GM18511 (cell line): ENCODE measurements around the gene MED15.

Experiments used
- ATAC-seq: cut with Tn5 transposase; IDR thresholded peaks from one replicate; pipeline ENCODE4 v1.9.1; 2021; ENCODE audit warnings: mild to moderate bottlenecking, moderate library complexity; ENCODE audit not compliant: unreplicated experiment

MED15 gene

DNA sequence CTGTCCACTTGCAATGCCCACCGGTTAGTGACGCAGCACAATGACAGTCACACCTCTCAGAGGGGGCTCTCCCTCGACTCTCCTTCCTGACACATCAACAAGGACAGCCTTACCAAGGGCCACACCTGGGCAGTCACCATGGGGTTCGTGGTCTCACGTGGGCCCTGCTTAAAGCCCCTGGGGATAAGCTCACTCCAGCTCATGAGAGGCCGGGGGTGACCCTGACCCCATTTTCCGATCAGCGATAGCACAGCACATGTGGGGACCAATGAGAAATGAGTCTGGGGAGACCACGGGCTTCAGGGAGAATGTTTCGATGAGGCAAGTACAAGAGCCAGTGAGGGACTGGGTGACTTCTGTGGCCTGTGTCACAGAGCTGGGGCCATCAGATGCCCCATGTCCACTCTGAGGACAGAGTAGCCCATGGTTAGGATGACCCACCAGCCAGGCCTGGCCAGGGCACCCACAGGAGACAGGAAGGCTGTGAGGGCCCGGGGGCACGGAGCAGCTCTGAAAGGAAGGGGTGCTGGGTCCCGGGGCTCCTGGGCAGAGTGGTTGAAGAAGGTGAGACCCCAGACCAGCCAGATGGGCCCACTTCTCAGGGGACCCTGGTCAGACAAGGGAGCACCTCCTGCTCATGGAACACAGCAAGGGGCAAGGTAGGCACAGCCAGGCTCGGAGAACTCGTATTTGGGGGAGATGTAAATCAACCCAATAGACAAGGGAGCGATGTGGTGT is 128.8 kb downstream of the MED15 start:
- no peak for ATAC-seq

DNA sequence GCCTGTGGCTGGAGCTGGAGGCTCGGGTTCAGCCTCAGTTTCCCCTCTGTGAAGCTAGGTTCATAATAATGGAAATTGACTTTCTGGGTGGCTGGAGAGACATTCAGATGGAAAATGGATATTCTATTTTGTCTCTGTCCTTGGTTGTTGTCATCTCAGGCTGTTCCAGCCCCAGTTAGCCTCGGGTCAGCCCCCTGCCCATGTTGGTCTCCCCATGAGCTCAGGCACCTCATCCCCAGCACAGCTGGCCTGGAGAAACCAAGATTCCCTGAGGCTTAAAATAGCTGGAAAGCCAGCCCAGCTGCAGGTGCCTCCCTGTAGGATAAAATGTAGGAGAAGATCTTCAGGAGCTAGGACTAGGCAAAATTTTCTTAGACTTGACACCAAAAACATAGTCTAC is 129.5 kb downstream of the MED15 start:
- no peak for ATAC-seq
